IMR-90 (cell line): ENCODE data around the gene TMPRSS13. TPM values are rescaled to one million over a fixed set of nuclear protein-coding genes. Genes with fewer than 3 reads are reported as not detected.

Source experiments
- ATAC-seq: fragments of 200-7000 bp; cut with Tn5 transposase; 2 replicates; pipeline ENCODE4 v1.9.1; 2020; ENCODE audit warnings: low read depth, mild to moderate bottlenecking, moderate library complexity
- BruUV-seq: library from RNA; stranded (reverse); fragments of 400-500 nt; replicated peaks from 2 replicates; lab custom pipeline; 2021; lab: Mats Ljungman, UMichigan
- CTCF ChIA-PET: fragments of 300-600 bp; formaldehyde crosslinking; extraction: SDS; loops from one replicate; lab custom pipeline; 2021; ENCODE audit warnings: antibody characterized with exemption; lab: Yijun Ruan, JAX
- POLR2A ChIA-PET: fragments of 300-600 bp; sonication (Branson Sonifier 250); formaldehyde crosslinking; loops from one replicate; lab custom pipeline; 2022; ENCODE audit warnings: antibody characterized with exemption; ENCODE audit not compliant: unreplicated experiment; lab: Charles Lee
- DNase-seq: peaks from one replicate; pipeline ENCODE4 v3.0.0; 2013
- H2AFZ ChIP-seq: replicated peaks from 2 replicates; pipeline ENCODE3; 2013; ENCODE audit warnings: low read length, mild to moderate bottlenecking; ENCODE audit not compliant: poor library complexity
- H2AK5ac ChIP-seq: 2 replicates; pipeline ENCODE4 v1.6.1; 2013; ENCODE audit warnings: low read depth, low read length, inconsistent platforms
- H2AK9ac ChIP-seq: replicated peaks from 2 replicates; pipeline ENCODE3; 2013; ENCODE audit warnings: mild to moderate bottlenecking, low read depth, low read length, moderate library complexity; ENCODE audit not compliant: poor library complexity
- H2BK120ac ChIP-seq: 2 replicates; pipeline ENCODE4 v1.6.1; 2013; ENCODE audit warnings: low read depth, low read length, inconsistent platforms
- H2BK15ac ChIP-seq: 3 replicates; pipeline ENCODE4 v1.6.1; 2013; ENCODE audit warnings: low read depth, low read length, inconsistent platforms
- H2BK20ac ChIP-seq: 2 replicates; pipeline ENCODE4 v1.6.1; 2013; ENCODE audit warnings: low read depth, mild to moderate bottlenecking, inconsistent platforms, low read length, moderate library complexity
- H2BK5ac ChIP-seq: 2 replicates; pipeline ENCODE4 v1.6.1; 2013; ENCODE audit warnings: mild to moderate bottlenecking, low read depth, low read length, inconsistent platforms; ENCODE audit not compliant: poor library complexity, severe bottlenecking
- H3K14ac ChIP-seq: replicated peaks from 2 replicates; pipeline ENCODE4 v1.6.1; 2013; ENCODE audit warnings: low read depth, low read length, inconsistent platforms
- H3K18ac ChIP-seq: 2 replicates; pipeline ENCODE4 v1.6.1; 2013; ENCODE audit warnings: low read depth, low read length, control low read depth
- H3K23ac ChIP-seq: 2 replicates; pipeline ENCODE4 v1.6.1; 2013; ENCODE audit warnings: low read depth, low read length, inconsistent platforms
- H3K27ac ChIP-seq: 2 replicates; pipeline ENCODE4 v1.5.1; 2013; ENCODE audit warnings: mild to moderate bottlenecking, control low read depth, low read length; ENCODE audit not compliant: insufficient read depth
- H3K27me3 ChIP-seq: 2 replicates; pipeline ENCODE4 v1.6.1; 2013; ENCODE audit warnings: low read length; ENCODE audit not compliant: control insufficient read depth, insufficient read depth
- H3K36me3 ChIP-seq: 2 replicates; pipeline ENCODE4 v1.6.1; 2013; ENCODE audit warnings: low read length, mixed read lengths; ENCODE audit not compliant: control insufficient read depth, insufficient read depth
- H3K4ac ChIP-seq: 2 replicates; pipeline ENCODE4 v1.6.1; 2013; ENCODE audit warnings: low read depth, low read length, inconsistent platforms
- H3K4me1 ChIP-seq: 2 replicates; pipeline ENCODE4 v1.6.1; 2013; ENCODE audit warnings: low read length, mixed read lengths; ENCODE audit not compliant: control insufficient read depth, insufficient read depth
- H3K4me2 ChIP-seq: 2 replicates; pipeline ENCODE4 v1.6.1; 2013; ENCODE audit warnings: low read depth, mild to moderate bottlenecking, control low read depth, low read length, moderate library complexity
- H3K4me3 ChIP-seq: 2 replicates; pipeline ENCODE4 v1.5.1; 2013; ENCODE audit warnings: low read depth, mild to moderate bottlenecking, control low read depth, low read length, moderate library complexity; ENCODE audit not compliant: insufficient read depth
- H3K56ac ChIP-seq: 2 replicates; pipeline ENCODE4 v1.6.1; 2013; ENCODE audit warnings: low read length, inconsistent platforms; ENCODE audit not compliant: insufficient read depth; ENCODE audit errors: extremely low read depth
- H3K79me1 ChIP-seq, 2 experiments: 2 replicates each; pipeline ENCODE4 v1.6.1; 2013; ENCODE audit warnings: low read length in 2 of 2, inconsistent platforms in 1 of 2, low read depth in 1 of 2
- H3K9ac ChIP-seq: 2 replicates; pipeline ENCODE4 v1.6.1; 2013; ENCODE audit warnings: low read depth, low read length, control low read depth
- H3K9me1 ChIP-seq: 2 replicates; pipeline ENCODE4 v1.6.1; 2013; ENCODE audit warnings: low read length, inconsistent platforms; ENCODE audit not compliant: insufficient read depth
- H3K9me3 ChIP-seq: 2 replicates; pipeline ENCODE4 v1.6.1; 2013; ENCODE audit warnings: low read length; ENCODE audit not compliant: control insufficient read depth, insufficient read depth
- H4K20me1 ChIP-seq: 2 replicates; pipeline ENCODE4 v1.6.1; 2013; ENCODE audit warnings: low read length, inconsistent platforms; ENCODE audit not compliant: insufficient read depth
- H4K5ac ChIP-seq: 2 replicates; pipeline ENCODE4 v1.6.1; 2013; ENCODE audit warnings: mild to moderate bottlenecking, low read depth, low read length, control low read depth
- H4K8ac ChIP-seq, 2 experiments: 2 replicates each; pipeline ENCODE4 v1.6.1; 2013; ENCODE audit warnings: low read depth in 2 of 2, low read length in 2 of 2, control low read depth in 1 of 2, inconsistent platforms in 1 of 2
- H4K91ac ChIP-seq: 2 replicates; pipeline ENCODE4 v1.6.1; 2013; ENCODE audit warnings: low read depth, low read length, inconsistent platforms; ENCODE audit not compliant: insufficient read depth
- BHLHE40 ChIP-seq: fragments of 150-350 bp; IDR thresholded peaks from 2 replicates; pipeline ENCODE4 v1.6.1; 2016; ENCODE audit warnings: mild to moderate bottlenecking, low read depth, low read length
- CEBPB ChIP-seq: IDR thresholded peaks from 2 replicates; pipeline ENCODE4 v1.6.1; 2012; ENCODE audit warnings: low read depth, low read length, improper control_type of control experiment
- FOS ChIP-seq: fragments of 150-350 bp; IDR thresholded peaks from 2 replicates; pipeline ENCODE4 v1.6.1; 2016; ENCODE audit warnings: low read depth, low read length
- MAZ ChIP-seq: IDR thresholded peaks from 2 replicates; pipeline ENCODE4 v1.6.1; 2012; ENCODE audit warnings: low read depth, mild to moderate bottlenecking, low read length, improper control_type of control experiment, moderate library complexity, borderline replicate concordance
- MXI1 ChIP-seq: IDR thresholded peaks from 2 replicates; pipeline ENCODE4 v1.6.1; 2012; ENCODE audit warnings: low read depth, mild to moderate bottlenecking, low read length, moderate library complexity, borderline replicate concordance
- POLR2A ChIP-seq: IDR thresholded peaks from 2 replicates; pipeline ENCODE4 v1.6.1; 2012; ENCODE audit warnings: mild to moderate bottlenecking, low read depth, low read length
- RAD21 ChIP-seq: IDR thresholded peaks from 2 replicates; pipeline ENCODE4 v1.6.1; 2012; ENCODE audit warnings: low read length, improper control_type of control experiment
- RCOR1 ChIP-seq: IDR thresholded peaks from 2 replicates; pipeline ENCODE4 v1.6.1; 2012; ENCODE audit warnings: mild to moderate bottlenecking, low read length, improper control_type of control experiment; ENCODE audit not compliant: insufficient replicate concordance
- RFX5 ChIP-seq: IDR thresholded peaks from 2 replicates; pipeline ENCODE4 v1.8.0; 2012; ENCODE audit warnings: low read depth, mild to moderate bottlenecking, low read length, moderate library complexity
- SMC3 ChIP-seq: fragments of 150-350 bp; IDR thresholded peaks from 2 replicates; pipeline ENCODE4 v1.6.1; 2016; ENCODE audit warnings: low read depth, mild to moderate bottlenecking, antibody characterized with exemption, low read length, moderate library complexity
- WGBS, 2 experiments: methylation state at CpG; one replicate each; pipeline versions ENCODE4 v1.1.5 to v1.1.7; 2013; ENCODE audit warnings: missing lambda C conversion rate in 2 of 2; ENCODE audit not compliant: insufficient read length in 1 of 2; ENCODE audit errors: extremely low coverage in 2 of 2; 5-methylcytosine and 5-hydroxymethylcytosine counted together
- dilution Hi-C: fragments of 300-500 bp; cut with HindIII; formaldehyde crosslinking; loops from one replicate; pipeline ENCODE4 v1.14.3; 2018; ENCODE audit warnings: low sequenced_read_pairs; ENCODE audit not compliant: unreplicated experiment
- in situ Hi-C: fragments of 300-500 bp; cut with MboI; formaldehyde crosslinking; loops from 3 replicates; pipeline ENCODE4 v1.14.3; 2019; ENCODE audit warnings: low sequenced_read_pairs, inconsistent platforms, mixed read lengths
- intact Hi-C: fragments of 100-400 bp; cut with micrococcal nuclease; formaldehyde crosslinking; loops from 2 replicates; pipeline ENCODE4 v1.10.0; 2022
- polyA plus RNA-seq, 3 experiments: library from polyadenylated mRNA; depleted of rRNA; stranded (reverse); fragments of >200 nt; gene quantifications; 2 replicates each; pipeline ENCODE4 v1.2.3, GENCODE V29; 2012; ENCODE audit warnings: low replicate concordance in 1 of 3
- total RNA-seq: library from RNA; depleted of rRNA; stranded (reverse); fragments of >200 nt; gene quantifications from 2 replicates; pipeline ENCODE4 v1.2.3, GENCODE V29; 2012
- TF ChIP-seq, protein P1 (sequence below): fragments of 150-350 bp; IDR thresholded peaks from 2 replicates; pipeline ENCODE4 v1.6.1; 2016; ENCODE audit warnings: low read depth, mild to moderate bottlenecking, low read length, moderate library complexity, borderline replicate concordance
- TF ChIP-seq, protein P2 (sequence below): conservative IDR thresholded peaks from 2 replicates; pipeline ENCODE4 v1.5.1; 2012; ENCODE audit warnings: mild to moderate bottlenecking, low read depth, low read length, improper control_type of control experiment

Gene TMPRSS13
- total and polyA plus RNA-seq, 2 of the 4 experiments (the other 2 are of a cell fraction), result not detected

DNA sequence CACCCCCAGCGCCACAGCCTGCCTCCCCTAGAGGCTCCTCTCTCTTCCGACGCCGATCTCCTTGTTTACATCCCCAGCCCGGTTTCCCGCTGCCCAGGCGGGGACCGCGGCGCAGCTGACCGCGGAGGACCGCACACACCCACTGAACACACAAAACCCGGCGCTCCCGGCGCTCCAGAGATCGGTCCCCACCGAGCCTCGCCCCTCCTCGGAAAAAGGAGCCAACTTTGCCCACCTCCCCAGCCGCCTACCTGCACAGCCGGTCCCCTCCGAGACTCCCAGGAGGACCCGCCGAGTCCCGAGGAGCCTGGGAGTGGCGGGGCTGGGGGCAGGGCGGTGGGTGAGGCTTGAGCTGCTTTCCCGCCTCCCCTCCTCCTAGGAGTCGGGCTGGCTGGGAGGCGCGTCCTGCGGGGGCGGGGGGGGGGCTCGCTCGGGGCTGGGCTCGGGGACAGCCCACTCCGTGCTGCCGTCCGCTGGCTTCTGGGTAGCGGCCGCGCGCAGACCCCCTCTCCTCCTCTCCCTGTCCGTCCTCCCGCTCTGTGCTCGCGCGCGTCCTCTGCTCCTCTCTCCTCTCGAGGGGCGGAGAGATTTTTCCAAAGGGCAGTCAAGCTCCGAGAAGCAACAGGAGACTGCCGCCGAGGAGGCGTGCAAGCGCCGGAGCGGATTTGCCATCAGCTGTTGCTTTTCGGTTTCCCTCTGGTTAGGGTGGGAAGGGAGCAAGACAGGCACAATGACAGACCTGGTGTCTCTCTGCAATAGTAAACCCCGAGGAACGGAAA, 52.7 kb downstream of the TMPRSS13 start, which contains the start of gene FXYD6 (continued):
- TF ChIP-seq, protein P1, sequence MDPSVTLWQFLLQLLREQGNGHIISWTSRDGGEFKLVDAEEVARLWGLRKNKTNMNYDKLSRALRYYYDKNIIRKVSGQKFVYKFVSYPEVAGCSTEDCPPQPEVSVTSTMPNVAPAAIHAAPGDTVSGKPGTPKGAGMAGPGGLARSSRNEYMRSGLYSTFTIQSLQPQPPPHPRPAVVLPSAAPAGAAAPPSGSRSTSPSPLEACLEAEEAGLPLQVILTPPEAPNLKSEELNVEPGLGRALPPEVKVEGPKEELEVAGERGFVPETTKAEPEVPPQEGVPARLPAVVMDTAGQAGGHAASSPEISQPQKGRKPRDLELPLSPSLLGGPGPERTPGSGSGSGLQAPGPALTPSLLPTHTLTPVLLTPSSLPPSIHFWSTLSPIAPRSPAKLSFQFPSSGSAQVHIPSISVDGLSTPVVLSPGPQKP, result no peak

DNA sequence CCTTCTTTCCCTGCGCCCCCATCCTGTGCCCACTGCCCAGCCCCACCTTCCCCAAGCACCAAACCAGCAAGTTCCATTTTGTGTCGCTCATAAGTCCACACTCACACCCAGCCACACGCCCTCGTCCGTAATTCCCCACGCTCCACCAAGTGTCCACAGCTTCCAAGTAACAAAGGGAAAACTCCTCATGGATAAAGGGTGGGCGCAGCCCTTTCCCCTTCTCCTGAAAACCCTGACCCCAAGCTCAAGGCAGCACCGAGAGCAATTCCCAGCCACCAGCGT, 53.2 kb downstream of the TMPRSS13 start:
- Histone ChIP-seq H2BK15ac (no peak overlapping the region), H3K23ac (no peak overlapping the region), H3K36me3 (no peaks in the 10 kb centered on the region), H3K27me3 (peaks cover 63% of the 10 kb centered on the region), H3K4me1 (no peaks in the 10 kb centered on the region), H2BK120ac (no peak overlapping the region), H3K27ac (no peak overlapping the region), H4K5ac (no peak overlapping the region), H4K91ac (no peak overlapping the region), H3K9me1 (no peaks in the 10 kb centered on the region), H4K20me1 (no peaks in the 10 kb centered on the region), H3K4me2 (no peak overlapping the region; the same call in 1 of the 2 replicates), H3K9me3 (no peaks in the 10 kb centered on the region), H3K9ac (no peak overlapping the region), H2BK5ac (no peak overlapping the region), H2BK20ac (no peak overlapping the region), H3K56ac (no peak overlapping the region), H3K4ac (no peak overlapping the region), H2AK5ac (no peak overlapping the region), H3K79me1 (no peaks in the 10 kb centered on the region), H3K14ac (no peak overlapping the region), H3K4me3 (no peak overlapping the region; the same call in 1 of the 2 replicates), H2AK9ac (no peak overlapping the region), H4K8ac (no peak overlapping the region), H3K18ac (no peak overlapping the region), H2AFZ (no peak overlapping the region)
- no peak for DNase-seq
- no TSS peak for BruUV-seq
- intact Hi-C loops, result no loop called here
- in situ Hi-C loops, result no loop called here
- WGBS, 2 experiments, result 0% methylated on average over 2 of the region's 9 CpGs; no CpG with 5 or more reads in 1 of the 2 experiments
- ChIA-PET POLR2A (no interaction called here), CTCF (no interaction called here)
- TF ChIP-seq POLR2A (no peak), MAZ (no peak), SMC3 (no peak), RFX5 (no peak), BHLHE40 (no peak), FOS (no peak), RCOR1 (no peak), CEBPB (no peak), MXI1 (no peak), RAD21 (no peak)
- TF ChIP-seq, protein P1, result no peak
- TF ChIP-seq, protein P2, sequence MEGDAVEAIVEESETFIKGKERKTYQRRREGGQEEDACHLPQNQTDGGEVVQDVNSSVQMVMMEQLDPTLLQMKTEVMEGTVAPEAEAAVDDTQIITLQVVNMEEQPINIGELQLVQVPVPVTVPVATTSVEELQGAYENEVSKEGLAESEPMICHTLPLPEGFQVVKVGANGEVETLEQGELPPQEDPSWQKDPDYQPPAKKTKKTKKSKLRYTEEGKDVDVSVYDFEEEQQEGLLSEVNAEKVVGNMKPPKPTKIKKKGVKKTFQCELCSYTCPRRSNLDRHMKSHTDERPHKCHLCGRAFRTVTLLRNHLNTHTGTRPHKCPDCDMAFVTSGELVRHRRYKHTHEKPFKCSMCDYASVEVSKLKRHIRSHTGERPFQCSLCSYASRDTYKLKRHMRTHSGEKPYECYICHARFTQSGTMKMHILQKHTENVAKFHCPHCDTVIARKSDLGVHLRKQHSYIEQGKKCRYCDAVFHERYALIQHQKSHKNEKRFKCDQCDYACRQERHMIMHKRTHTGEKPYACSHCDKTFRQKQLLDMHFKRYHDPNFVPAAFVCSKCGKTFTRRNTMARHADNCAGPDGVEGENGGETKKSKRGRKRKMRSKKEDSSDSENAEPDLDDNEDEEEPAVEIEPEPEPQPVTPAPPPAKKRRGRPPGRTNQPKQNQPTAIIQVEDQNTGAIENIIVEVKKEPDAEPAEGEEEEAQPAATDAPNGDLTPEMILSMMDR, result no peak
- ATAC-seq, result no peak
- dilution Hi-C loops, result no loop called here
